UCSD-AML1 (cell line): ENCODE results near the gene RAB42.
"Not testable (repeated sequence)": the region's sequence is repeated elsewhere in the genome, so short reads cannot be mapped to it uniquely, and the experiment has no call there.

Experiments
- DNase-seq: peaks from one replicate; lab custom pipeline; 2025; ENCODE audit not compliant: unreplicated experiment; lab: John Stamatoyannopoulos, UW

RAB42 gene, protein sequence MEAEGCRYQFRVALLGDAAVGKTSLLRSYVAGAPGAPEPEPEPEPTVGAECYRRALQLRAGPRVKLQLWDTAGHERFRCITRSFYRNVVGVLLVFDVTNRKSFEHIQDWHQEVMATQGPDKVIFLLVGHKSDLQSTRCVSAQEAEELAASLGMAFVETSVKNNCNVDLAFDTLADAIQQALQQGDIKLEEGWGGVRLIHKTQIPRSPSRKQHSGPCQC

DNA sequence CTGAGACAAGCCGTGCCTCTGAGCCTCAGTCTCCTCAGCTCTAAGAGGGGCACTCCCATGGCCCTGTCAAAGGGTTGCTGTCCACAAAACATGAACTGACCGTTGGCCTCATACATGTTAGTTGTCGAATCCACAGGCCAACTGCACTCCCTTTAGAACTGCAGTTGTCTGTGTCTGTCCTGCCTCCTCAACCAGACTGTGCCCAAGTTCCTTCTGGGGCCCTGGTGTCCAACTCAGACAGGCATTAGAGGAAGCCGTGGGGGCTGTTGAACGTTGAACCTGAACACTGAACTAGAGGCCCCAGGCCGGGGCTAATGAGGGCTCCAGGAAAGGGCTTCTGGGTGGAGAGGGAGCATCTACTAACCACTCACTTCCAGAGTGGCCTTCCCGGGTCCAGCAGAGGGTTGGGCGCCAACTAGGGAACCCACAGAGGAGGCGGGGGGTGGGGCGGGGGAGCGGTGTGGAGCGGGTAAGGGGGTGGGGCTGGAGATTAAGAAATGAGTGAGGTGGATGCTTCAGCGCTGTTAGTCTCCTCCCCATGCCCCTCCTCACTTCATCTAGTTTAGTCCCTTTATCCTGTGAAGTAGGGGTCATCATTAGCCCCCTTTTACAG is at the start of gene RAB42:
TSS of gene RAB42 (plus strand) at position 558 of the 613 bp plus-strand sequence. CDS start 247 bp downstream, outside the sequence.
- no peak for DNase-seq

DNA sequence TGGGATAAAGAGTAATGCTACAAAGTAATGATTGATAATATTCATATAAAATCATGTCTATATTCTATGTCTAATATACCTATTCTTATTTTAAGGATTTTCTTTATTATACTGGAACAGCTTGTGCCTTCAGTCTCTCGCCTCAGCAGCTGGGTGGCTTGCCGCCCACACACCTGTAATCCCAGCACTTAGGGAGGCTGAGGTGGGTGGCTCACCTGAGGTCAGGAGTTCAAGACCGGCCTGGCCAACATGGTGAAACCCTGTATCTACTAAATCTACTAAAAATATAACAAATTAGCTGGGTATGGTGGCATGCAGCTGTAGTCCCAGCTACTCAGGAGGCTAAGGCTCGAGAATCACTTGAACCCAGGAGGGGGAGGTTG is 46.8 kb upstream of the RAB42 start:
- no peak for DNase-seq

DNA sequence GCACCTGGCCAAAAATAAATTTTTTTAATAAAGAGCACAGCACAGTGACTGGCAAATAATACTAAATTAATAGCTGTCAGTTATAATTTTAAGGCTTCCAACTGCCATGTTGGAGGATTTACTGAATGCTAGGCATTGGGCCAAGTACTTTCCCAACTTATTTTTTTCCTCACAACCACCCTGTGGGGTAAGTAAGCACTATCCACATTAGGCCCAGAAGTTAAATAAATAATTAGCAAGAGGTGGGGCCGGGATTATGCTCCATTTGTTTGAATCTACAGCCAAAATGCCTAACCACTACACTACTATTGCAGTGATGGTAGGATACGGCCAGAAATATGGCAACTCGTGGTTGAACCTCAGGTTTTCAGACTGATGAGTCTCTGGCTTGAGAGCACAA is 43.7 kb upstream of the RAB42 start:
- no peak for DNase-seq

DNA sequence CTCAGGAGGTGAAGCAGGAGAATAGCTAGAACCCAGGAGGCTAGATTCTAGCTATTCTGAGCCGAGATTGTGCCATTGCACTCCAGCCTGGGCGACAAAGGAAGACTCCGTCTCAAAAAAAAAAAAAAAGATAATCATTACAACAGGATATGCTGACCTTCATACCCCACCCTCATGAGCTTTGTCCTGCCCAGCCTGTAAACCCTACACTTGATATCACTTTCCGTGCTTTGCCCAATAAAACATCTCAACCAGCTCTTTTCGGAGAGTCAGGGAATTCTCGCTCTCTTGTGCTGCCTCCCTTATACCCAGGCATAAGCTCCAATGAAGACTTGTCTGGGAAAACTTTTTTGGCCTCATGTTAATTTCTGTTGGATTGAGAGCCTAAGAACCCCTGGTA is 40.7 kb upstream of the RAB42 start:
- DNase-seq, result no peak

DNA sequence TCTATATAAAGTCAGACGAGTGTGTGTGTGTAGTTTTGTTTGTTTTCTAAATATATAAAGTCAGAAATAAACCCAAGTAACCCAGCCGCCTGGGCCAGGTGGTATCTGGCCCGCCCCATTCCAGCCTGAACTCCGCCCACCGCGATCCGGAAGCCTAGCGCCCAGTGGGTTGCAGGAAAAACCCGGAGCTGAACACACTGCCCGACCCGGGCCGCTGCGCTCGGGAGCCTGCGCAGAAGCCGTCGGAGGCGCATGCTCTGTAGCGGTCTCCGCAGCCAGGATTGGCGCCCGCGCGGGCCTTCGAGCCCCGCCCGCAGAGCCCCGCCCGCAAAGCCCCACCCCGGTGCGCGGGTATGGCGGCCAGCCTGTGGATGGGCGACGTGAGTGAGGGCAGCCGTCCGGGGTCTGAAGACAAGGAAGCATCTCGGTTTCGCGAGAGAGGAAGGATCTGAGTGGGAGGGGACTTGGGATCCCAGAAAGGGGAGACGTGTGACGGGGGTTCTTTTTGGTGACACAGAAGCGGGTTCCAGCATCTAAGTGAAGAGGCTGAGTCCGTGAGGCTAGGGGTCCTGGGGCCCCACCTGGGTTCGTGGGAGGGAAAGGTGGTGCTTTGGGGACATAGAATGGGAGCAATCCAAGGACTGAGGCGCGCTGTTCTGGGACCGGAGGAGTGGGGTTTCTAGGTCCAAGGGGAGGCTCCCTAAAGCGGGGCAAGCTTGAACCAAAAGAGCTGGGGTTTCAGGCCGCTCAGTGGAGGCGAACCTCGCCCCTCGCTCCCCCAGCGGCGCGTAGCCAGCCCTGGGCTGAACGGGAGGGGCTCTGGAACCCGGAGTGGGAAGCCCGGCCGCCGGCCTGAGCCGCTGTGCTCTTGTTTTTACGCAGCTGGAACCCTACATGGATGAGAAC is 39.1 kb upstream of the RAB42 start, which contains the start of gene TRNAU1AP:
TSS of gene TRNAU1AP (plus strand) at position 328 of the 906 bp plus-strand sequence. CDS start at position 354, 26 bp downstream.
- DNase-seq, result peak; percentile 97

DNA sequence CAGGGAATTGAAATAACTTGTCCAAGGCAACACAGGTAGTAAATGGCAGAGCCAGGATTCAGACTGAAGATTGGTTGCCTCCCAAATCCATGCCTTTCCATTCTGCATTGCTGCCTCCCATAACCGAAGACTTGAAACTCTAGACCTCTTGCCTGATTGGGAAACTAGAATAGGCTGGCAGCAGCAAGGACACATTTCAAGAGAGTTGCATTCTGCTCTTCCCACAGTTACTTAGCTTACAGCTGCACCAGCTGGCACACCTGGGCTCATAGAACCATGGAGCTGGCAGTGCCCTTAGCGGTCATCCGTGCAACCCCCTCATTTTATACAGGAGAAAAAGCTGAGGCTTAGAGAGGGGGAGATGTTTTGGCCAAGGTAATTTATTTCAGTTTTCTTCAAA is 31.2 kb upstream of the RAB42 start:
- DNase-seq, result no peak

DNA sequence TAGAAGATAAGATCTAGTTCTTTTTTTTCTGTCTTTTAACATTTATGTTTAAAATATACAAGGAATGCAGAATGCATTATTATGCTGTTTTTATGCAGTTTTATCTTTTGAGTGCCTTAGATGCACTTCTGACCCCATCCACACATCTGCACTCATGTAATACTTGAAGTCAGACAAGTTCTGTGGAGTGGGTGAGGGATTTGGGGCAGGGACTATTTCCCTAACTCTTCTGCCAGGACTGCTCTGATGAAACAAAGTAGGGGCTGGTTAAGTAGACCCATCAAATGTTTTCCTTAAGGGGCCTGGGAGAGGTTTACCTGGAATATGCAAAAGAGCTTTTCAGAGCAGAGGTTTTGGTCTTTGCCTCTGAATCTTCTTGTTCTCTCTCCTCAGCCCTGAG is 27.8 kb upstream of the RAB42 start:
- DNase-seq, result no peak

DNA sequence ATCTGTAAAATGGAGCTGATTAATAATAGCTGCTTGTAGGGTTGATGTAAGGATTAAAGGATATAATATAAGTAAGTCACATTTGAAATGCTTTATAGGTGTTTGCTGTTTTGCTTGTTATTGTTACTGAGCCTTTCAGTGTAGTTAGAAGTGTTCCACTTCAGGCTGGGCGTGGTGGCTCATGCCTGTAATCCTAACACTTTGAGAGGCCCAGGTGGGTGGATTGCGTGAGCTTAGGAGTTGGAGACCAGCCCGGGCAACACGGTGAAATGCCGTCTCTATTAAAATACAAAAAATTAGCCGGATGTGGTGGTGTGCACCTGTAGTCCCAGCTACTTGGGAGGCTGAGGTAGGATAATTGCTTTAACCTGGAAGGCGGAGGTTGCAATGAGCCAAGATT is 27.0 kb upstream of the RAB42 start:
- no peak for DNase-seq

DNA sequence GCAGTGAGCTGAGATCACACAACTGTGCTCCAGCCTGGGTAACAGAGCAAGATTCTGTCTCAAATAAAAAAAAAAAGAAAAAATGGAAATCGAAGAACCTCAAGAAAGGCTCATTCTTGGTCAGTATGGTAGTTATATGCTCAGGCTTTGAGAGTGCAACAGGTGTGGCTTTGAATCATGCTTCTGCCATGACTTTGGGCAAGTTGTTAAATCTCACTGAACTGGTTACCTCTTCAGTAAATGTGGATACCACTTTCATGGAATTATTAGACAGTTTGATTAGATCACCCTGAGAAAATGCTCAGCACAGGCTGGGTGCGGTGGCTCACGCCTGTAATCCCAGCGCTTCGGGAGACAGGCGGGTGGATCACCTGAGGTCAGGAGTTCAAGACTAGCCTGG is 26.3 kb upstream of the RAB42 start:
- no peak for DNase-seq

DNA sequence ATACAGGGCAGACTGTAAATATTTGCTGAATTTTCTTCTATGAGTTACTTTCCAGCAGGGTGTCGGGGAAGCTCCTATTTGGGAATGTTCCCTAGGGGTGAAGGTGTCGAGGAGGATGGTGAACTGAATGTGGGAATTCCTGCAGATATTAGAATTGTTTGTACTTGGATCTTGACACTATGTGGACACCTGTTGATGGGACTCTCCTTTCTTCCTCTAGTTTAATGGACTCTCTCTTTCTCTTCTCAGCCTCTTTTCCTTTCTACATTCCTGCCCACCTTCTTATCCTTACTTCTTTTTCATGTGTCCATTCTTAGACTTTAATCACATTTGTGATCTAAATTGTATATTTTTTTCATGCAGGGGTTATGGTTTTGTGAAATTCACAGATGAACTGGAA is 25.1 kb upstream of the RAB42 start:
- no peak for DNase-seq

DNA sequence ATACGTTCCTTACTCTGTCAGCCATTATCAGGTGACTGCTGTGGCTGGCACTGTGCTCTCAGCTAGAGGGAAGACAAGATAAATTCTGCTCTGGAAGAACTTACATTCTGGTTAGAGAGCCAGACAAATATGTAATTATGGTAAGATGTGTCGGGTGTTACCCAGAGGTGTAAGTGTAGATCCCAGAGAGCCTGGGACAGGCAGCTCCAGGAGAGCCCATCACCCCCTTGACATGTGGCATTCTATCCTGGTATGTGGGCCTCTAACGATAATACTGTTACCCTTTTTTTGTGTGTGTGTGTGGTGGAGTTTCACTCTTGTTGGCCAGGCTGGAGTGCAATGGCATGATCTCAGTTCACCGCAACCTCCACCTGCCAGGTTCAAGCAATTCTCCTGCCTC is 20.2 kb upstream of the RAB42 start:
- DNase-seq, result no peak

DNA sequence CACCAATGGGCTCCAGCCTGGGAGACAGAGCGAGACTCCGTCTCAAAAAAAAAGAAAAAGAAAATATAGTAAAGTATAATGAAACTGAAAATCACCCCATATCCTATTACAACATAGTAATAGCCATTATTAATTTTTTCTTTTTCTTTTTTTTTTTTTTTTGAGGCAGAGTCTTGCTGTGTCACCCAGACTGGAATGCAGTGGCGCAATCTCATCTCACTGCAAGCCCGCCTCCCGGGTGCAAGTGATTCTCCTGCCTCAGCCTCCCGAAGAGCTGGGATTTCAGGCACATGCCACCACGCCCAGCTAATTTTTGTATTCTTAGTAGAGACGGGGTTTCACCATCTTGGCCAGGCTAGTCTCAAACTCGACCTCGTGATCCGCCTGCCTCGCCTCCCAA is 19.2 kb upstream of the RAB42 start:
- not testable (repeated sequence) for DNase-seq

DNA sequence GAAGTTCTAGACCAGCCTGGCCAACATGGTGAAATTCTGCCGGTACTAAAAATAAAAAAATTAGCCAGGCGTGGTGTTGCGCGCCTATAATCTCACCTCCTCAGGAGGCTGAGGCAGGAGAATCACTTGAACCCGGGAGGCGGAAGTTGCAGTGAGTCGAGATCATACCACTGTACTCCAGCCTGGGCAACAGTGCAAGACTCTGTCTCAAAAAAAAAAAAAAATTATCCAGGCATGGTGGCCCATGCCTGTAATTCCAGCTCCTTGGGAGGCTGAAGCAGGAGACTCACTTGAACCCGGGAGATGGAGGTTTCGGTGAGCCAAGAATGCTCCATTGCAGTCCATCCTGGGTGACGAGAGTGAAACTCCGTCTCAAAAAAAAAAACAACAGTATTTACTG is 18.5 kb upstream of the RAB42 start:
- no peak for DNase-seq

DNA sequence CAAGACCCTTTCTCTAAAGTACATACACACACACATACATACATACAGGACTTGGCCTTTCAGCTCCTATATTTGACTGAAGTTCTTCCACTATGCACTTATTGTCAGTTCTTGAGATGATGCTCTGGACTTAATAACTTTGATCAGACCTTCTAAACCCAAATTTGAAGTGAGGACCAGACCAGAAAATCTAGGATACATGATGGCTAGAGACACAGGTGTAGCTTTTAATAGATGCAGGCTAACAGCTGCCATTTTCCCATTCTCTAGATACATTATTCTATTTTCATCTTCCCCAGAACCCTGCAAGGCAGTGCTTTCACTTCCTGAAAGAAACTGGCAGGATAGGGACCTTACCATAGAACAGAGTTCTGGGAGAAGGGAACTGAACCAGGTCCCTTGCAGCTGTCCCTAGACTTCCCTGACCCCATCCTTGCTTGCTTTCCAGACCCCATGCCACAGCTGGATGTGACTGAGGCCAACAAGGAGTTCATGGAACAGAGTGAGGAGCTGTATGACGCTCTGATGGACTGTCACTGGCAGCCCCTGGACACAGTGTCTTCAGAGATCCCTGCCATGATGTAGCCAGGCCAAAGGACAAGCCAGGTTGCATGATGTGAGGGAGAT is 14.9 kb upstream of the RAB42 start:
- DNase-seq, result no peak

DNA sequence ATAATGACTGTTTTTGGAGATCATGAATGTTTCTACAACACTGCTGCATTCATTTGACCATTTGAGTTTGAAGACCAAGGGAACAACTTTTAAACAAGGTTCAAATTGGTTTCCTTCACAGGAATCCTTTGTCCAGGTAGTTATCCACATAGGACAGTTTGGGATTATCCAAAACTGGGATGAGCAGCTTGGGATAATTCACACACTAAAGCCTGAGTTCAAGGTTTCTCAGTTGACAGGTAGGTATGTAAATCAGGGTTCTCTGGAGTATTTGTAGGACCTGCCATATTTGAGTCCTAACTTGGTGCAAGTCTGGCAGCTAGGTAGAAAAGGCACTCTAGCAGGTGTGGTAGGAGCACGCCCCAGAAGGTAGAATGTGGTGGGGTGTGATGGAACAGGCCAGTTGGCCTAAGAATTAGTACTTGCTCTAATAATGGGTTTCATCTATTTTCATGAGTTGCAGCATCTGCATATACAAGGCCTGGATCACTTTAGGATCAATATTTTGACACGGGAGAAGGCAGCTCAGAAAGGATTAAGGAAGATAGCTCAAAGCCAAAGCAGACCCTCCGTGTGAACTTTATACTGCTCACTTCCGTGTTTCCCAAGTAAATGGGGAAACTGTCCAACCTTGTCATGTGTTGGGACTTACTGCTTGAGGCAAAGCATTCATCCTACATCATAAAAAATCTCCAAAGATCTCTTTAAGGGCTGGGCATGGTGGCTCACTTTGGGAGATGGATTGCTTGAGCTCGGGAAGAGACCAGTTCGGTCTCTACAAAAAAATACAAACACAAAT is 14.1 kb upstream of the RAB42 start:
- no peak for DNase-seq

DNA sequence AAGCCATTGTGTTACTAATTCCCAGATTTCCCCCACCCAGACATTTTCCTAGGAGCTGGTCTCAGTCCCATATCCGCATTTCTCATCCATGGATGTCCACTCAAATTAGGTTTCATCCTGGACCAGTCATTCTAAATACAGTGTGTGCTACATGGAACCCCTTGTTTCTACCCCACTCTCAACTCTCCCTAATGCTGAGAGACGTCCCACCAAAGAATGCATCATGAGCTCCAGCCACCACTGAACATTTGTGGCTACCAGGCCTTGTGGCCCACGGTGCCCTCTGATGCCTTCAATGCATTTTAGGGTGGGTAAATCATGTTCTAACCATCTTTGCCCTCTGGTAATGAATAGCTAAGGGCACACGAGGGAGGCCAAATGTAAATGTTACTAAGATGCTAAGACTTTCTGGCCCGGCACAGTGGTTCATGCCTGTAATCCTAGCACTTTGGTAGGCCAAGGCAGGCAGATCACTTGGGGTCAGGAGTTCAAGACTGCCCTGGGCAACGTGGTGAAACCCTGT is 13.3 kb upstream of the RAB42 start:
- no peak for DNase-seq

DNA sequence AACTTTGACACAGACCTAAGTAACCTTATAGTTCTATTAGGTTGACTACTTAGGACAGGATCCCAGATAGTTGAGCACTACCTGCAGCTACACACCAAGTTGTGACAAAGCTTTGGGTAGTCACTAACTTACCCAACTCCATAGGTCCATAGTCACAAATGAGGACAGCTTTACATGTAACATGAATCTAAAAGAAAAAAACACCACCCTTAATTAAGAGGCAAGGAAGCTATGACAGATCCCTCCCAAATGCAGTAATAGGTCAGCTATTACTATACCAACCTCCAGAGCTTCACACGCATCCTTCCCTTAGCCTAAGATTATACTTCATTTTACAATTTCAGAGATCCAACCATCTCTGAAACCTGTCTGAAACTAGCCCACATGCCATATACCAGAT is 12.7 kb upstream of the RAB42 start:
- DNase-seq, result no peak

DNA sequence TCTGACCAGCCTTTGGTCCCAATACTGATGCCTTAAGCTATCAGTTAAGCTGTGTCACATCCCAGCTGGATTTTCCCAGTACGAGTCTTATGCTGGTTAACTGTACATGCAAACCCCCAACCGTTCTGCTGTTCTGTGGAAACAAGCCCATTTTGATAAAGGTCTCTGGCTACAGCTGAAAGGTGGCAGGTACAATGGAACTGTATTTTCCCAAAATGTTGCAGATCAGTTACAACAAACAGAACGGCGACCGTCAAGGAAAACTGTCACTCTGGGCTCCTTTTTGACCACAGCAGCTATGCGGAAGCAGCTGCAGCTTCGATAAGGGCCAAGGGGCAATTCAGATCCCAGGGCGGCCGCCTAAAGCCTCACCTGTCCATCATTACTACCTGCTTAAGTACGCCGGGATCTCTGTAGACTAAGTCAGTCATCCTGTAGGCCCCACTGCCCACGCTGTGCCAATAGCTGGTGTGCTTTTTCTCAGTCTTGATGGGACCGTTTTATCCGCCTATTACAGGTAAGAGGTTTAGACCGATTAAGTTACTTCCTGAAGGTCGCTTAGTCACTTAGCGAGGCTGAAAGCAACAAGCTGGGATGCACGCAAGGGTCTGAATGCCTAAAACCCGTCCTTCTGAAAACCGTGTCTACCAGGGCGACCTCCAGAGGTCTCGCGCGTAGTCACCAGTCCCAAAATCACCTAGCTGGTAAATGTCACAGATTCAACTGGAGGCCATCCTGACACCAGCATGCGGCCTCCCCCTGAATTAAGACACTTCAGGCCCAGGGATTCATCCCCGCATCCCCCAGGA is 11.1 kb upstream of the RAB42 start:
- DNase-seq, result peak; percentile 73

DNA sequence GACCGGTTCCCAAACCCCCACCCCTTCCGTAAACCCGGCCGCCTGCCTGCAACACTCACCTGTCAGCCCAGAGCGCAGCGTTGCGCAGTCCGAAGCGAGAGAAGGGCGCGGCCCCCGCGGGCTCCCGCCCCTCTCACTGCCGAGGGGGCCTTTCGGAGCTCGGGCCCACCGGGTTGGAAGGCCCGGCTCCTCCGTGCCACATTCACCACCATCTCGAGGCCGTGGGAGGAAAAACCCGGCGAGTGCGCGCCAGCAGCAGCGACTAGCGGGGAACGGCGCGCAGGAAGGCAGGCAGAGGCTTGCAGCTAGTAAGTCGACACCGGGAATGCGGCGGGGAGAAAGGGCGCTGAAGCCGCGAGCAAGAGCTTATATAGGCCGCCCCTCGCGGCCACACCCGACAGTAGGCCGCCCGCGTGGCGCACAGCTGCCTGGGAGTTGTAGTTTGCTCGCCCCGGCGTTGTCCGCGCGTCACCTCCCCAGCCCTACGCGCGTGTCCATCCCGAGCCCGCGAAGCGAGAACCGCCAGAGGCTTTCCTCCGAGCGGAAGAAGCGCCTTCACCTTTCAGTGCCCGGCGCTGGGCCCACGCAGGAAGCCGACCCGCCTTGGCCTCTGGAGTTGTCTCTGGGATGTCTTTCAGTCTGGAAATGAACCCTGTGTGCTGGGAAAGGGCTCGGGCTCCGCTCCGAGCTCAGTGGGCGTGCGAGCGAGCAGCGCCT is 10.4 kb upstream of the RAB42 start:
- peak; percentile 96 for DNase-seq
